ENCODE results near the gene NR3C2.

Gene NR3C2

DNA sequence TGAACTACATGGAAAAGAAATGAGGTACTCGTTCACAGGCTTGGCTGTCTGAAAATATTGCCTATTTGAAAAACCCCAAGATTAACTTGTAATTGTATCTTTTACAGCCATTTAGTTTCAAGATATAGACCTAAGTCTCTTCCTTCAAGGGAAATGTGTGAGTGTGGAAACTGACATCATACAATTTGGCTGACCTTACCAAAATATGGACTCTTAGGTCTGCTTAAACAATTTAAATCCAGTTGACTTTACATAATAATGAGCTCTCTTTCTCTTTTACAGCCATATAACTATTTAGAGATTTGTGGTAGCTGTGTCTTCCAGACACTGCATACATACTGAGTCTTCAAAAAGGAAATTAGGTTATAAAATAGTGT lies 186.9 kb downstream of the NR3C2 start:
- DNase-seq: no peak

DNA sequence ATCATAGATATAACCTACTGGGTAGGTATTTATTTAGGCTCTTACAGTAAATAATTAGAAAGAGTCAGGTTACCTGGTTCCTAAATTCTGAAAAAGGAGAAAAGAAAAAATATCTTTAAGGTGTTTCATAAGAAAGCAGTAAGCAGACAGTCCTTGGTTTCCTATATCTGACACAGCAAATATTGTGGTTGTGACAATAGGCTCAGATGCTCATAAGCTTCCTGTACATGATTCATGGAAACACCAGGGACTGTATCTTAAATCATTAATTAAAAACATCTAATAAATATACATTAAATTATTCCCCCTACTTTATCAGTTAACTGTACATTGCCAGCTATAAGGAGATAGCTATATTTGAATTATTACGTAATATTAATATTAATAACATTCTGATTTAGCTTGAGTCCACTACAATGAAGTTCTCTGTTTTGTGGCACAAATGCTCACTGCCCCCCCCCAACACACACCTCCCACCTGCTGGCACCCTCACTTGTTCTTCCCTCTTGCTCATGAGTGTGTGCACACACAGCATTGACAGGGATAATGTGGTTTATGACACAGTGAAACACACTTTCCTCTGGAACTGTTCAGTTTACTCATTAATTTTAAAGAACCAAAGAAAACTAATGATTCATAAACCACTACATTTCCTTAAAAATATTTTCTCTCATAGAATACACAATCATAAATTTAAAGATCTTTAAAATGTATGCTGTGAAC lies 187.4 kb downstream of the NR3C2 start:
- DNase-seq: no peak

DNA sequence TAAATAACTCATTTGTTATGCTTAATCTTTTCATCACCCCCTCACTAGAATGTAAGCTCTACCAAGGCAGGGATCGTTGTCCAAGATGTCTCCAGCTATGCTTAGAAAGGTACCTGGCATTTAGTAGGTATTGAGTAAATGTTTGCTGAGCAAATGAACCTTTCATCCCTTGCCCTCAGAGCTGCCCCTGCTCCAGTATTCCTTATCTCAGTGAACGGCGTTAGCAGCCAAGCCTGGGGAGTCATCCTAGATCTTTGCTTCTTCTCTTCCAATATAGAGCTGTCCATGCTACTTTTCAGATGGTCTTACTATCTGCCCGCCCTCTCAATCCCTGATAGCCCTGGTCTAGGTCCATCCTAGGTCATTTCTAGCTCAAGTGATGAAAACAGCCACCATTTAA lies 188.4 kb downstream of the NR3C2 start:
- DNase-seq: no peak

DNA sequence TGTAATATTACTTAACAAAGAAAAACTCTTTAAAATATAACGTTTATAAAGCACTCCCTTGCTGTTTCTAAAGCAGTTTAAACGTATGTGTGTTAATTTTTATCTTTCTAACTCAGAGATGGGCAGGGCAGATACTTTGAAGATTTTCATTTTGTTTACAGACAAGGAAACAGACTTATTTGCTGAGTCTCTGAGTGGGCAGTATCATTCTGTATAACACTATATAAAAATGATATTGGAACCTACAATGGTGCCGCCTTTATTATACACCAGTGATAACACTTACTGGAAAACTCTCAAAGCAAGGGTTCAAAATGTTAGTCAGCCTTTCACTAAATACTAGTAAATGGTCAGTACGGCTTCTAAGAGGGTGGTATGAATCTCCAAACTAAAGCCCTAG lies 193.4 kb downstream of the NR3C2 start:
- DNase-seq: no peak

DNA sequence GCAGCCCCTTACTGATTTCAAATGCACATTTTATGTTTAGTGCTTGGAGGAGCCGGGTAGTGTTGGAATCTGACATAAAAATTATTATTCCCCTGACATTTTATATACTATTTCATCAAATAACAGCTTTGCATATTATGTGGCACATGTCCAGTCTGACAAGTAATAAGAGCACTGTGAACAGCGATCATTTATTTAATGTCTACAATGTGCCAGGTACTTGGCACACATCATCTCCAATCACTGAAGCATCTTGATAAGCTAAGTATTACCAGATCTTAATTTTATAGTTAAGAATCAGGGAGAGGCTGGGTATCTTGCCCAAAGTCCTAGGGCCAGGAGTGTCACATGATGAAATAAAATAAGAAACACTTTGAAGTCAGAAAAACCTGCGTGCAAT lies 197.2 kb downstream of the NR3C2 start:
- no peak for DNase-seq

DNA sequence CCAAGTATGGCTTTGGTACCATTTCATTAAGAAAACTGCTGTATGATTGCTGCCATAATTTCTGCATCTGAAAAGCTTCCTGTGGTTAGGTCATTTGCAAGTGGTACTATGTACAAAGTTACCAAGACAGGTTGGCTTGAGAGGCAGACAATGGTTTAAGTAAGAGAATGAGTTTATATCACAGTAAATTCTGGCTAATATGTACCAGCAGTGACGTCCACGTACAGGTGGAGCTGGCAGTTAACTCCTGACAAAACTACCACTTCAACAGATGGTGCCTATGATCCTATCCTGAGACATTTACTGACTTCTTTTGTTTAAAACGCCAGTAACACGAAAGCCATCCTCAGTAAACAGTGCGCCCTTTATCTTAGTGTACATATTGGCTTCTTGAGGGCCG lies 198.4 kb downstream of the NR3C2 start:
- DNase-seq: no peak

DNA sequence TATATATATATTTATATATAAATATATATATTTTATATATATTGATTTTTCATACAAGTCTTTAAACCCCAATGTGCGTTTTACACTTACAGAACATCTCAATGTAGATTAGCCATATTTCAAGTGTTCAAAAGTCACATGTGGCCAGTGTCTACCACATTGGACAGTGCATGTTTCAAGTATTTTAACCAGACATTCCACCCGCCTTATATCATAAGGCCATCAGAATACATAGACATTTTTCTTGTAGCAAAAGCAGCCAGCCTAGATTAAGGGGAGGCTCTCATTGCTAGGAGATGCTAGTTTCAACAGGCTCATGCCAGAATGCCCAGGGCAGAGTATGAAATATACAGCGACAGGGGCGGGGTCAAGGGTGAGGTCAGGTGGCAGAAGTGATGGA lies 202.0 kb downstream of the NR3C2 start:
- no peak for DNase-seq

DNA sequence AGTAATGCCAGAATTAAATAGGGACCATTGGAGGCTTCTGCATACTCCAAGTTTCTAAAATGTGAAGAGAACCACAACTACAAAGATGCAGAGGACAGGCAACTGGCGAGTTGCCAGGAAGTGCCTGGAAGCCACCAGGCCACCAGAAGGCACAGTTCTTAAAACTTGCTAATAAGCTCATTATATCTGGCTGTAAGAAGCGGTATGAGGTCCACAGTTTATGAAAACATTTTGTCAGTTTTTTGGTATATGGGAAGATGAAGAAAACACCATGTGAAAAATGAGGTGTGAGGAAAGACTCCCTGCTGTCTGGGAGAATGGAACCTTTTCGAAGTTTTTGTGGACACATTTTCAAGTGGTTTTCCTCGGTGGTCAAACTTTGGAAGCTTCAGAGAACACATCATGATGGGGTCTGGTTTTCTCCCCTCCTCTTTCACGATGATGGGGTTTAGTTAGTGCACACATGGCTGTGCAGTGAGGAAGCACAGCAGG lies 202.7 kb downstream of the NR3C2 start:
- DNase-seq: no peak

DNA sequence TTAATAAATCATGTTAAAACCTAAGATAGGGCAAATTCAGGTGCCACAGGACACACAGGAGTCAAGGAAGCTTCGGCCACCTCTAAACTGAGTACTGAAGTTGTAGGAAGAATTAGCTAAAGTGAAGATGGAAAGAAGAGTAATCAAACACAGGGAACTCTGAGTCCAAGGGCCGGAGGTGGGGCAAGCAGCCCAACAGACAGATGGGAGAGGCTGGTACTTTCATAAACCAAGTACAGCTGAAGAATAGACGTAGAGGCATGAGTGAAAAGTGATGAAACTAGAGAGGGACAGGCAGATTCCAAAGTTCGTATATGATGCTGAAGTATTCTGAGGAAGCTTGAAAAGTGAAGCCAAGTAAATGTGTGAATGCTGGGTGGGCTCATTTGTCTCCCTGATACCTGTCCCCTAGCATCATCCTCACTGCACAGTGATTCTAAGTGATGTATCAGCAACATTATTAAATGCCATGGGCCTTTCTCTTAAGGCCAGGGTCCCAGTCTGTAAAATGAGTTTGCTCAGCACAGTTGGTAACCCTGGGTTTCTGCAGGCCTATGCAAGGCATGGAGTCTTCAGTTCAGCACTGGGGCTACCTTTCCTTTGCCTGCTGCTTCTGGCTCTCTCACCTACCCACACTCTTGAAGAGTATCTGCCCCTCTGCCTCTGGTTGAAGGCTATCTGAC lies 203.3 kb downstream of the NR3C2 start:
- DNase-seq: no peak

DNA sequence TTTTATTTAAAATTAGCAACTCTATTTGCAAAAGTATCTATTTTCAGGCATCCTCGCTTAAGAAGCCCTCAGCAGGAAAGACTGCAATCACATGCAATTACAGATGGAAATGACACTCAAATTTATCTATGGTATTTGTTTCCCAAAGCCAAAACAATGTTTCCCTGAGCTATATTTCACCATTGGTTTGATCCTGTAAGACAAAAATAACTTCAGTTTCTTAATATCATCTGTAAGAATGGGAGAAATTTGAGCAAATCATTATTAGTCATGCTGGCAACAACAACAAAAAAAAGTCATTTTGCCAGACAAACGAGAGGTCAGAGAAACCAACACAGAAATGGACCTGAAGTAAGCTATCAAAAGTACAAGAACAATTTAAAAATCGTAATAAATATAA lies 204.1 kb downstream of the NR3C2 start:
- no peak for DNase-seq

DNA sequence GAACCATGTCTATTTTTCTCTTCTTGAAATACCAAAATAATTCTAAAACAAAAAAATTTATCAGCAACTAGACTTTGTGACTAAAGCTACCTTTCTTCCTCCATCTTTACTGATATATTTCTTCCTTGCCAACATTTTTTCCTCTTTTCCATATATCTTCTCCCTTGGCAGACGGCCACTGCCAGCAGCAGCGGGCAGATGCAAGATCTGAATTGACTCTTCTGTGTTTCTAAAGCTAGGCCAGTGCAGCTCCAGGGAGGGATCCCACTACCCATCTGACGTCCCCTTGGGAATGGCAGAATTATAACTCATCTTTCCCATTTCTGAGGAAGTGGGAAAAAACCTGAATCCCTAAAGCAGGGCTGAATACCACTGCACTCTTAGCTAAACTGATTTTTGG lies 206.4 kb downstream of the NR3C2 start:
- DNase-seq: no peak

DNA sequence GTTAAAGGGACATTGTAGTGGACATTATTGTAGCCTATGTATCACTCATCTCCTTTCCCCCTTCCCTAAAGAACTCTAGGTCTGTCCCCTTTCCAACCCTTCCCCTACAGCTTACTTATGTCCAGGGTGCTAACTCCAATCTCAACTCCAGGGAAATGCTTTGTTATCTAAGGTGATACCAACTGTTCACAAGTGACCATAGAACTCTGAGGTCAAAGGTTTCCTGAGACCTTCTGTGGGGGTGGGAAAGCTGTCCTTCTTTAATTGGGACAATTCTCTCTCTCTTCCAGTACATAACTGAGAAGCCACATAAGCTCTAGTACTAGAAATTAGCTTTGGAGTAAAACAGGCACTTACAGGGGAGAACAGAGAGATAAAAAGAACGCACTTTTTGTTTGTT lies 212.4 kb downstream of the NR3C2 start:
- DNase-seq: no peak

DNA sequence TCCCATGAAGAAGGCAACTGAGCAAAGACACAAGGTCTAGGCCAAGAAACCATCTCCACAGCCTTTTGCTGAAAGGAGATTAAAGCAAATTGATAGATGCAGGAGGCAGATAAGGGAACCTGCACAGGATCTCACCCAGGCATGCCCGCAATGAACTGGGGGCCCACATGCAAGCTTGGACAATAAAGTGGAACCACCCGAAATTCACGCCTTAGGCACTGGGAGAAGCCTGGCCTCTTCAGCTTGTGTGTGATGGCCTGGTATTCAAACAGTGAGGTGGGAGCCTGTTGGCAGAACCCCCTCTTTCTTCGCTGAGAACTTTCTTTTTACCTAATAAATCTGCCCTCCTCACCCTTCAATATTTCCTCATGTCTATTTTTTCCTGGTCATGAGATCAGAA lies 213.2 kb downstream of the NR3C2 start:
- no peak for DNase-seq

DNA sequence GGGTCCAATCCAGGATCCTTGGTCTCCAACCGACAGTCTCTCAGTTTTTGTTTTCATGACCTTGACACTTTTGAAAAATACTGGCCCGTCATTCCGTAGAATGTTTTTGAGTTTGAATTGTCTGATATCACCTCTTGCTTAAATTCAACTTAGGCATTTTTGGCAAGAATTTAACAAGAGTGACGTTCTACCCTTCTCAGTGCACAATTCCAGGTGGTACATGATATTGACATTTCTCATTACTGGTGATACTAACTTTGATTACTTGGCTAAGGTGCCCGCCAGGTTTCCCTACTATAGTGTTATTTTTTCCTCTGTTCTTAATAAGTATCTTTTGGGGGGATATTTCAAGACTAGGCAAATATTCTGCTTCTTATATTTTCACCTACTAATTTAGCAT lies 215.1 kb downstream of the NR3C2 start:
- no peak for DNase-seq

DNA sequence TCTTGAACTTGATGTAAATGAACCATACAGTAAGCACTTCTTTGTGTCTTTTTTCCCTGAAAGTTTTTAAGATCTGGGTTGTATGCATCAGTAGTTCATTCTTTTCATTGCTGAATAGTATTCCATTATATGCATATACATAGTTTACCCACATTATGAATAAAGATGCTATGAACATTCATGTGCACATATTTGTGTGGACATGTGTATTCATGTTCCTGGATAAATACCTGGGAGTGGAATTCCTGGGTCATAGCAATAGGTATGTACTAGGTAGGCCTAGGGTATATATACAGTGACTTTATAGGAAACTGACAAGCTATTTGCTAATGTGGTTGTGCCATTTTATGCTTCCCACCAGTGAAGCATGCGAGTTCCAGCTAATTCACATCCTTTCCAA lies 215.9 kb downstream of the NR3C2 start:
- no peak for DNase-seq

DNA sequence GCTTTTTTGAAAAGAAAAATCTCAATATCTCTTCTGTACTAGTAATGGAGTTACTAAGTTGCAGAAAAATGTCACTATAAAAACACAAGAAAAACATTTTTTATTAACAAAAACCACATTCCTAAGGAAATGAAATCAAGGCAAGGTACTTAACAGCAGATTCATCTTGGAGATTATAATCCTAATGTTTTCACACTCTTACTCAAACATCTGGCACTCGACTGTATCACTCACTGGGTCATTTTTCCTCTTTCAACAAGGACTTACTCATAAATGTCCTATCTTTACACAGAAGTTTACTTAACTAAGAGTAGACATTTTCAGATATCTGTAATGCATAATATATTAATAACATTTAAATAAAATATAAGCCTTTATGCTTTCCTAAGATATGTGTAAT lies 216.6 kb downstream of the NR3C2 start:
- no peak for DNase-seq

DNA sequence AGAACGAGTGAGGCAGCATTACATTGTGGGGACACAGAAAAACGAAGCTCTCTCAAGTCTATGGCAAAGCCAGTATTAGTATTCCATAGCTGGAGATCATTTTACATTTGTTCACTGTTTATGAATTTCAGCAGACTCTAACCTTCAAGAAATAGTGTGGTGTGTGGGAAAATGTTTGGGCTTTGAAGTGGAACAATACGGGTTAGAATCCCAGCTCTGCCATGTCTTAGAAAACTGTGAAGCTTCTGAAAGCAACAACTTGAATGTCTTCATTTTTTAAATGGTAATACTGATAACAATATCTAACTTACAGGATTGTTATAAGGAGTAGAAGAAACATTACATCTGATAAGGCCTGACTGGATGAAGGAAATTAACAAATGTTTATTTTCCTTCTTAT lies 217.7 kb downstream of the NR3C2 start:
- no peak for DNase-seq

DNA sequence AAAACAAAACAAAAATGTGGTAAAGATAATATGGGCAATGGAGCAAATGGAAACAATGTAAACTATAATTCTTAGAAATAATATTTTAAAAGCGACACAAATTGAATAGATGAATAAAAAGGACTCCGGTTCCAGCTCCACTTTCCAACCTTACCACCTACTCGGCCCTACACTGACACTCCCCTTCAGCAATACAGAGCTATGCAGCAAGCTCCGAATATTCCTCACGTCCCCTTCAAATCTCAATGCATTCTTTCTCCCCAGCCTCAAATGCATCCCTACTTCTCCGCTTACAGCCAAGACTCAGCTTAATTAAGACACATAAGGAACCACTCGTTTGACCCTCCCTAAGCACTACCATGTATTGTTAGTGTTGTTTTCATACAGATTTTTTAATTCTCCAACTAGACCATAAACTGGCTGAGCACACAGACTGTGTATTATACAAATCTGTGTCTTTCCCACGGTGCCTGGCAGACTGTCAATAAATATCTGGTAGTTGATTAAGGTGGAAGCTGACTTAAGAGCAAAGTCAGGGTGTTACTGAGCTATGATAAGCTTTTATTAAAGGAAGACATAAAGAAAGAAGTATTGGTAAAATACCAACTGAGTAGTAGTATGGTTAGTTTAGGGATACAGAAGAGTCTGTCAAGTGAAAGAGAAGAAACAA lies 219.1 kb downstream of the NR3C2 start:
- DNase-seq: no peak

DNA sequence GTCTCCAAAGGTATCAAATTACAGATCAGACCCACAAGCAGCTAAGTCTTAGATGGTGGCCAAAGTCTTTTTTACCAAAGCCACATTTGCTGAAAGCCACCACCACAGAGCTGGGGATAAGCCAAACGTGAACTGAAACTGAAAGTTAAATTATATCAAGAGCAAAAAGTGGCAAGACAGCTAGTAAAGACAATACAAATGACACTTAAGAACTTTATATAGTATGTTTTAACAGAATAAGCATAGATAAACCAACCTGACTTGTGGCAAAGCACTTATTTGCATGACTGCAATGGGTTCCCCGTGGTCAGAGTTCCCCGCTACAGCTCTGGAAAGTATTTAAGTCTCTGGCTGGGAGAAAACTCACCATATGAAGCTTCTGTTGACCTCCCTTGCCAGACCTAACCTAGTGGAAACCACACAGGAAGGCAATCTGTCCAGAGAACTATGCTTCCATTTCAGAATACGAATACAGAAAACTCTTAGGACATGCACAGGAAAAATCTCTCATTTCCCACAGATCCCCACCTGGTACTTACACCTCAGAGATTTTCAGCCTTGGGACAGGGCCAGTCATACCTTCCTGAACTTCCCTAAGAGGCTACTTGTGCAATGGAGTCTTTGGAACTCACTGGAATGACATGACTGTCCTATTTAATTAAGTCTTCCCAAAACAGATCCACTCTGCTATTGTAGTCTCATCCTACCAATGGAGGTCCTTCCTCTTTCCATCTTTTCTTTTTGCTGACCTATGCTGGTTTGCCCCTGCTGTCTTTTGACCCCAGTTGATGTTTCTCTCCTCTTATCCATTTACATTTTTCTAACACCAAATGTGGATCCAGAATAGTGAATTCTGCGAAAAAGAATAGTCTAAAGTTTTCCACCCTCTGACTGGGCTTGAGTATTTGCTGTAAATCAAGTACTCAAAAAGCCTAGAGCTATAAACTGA lies 225.1 kb downstream of the NR3C2 start:
- no peak for DNase-seq

DNA sequence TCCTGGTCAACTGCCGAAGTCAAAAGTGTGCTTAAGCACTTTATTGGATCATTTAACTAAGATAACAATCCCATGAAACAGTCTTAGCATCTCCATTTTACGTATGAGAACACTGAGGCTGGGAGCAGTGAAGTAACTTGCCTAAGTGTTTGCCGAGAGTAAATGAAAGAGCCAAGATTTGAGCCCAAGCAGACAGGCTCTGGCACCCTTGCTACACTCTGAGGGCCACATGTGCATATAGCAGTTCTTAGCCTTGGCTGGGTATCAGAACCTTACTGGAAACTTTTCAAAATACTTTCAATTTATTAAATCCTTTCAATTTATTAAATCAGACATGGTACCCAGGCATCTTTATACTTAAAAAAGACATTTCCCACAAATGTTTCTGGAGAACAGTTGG lies 225.9 kb downstream of the NR3C2 start:
- no peak for DNase-seq

DNA sequence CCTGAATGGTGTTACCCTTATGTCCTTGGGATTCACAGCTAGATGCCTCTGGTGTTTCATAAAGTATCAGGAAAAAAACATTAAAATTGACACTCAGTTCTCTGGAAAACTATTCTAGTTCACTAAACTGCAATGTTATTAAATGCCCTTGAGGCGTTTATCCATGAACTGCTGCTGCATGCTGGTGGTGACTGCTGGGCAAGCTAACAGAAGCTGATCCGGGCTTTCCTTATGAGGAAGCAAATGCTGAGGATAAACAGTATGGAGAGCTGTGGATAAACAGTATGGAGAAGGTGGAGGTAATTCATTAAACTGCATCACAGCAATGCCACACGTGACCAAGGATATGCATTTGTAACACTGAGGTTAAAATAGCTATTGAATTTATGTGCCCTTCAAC lies 227.0 kb downstream of the NR3C2 start:
- no peak for DNase-seq

DNA sequence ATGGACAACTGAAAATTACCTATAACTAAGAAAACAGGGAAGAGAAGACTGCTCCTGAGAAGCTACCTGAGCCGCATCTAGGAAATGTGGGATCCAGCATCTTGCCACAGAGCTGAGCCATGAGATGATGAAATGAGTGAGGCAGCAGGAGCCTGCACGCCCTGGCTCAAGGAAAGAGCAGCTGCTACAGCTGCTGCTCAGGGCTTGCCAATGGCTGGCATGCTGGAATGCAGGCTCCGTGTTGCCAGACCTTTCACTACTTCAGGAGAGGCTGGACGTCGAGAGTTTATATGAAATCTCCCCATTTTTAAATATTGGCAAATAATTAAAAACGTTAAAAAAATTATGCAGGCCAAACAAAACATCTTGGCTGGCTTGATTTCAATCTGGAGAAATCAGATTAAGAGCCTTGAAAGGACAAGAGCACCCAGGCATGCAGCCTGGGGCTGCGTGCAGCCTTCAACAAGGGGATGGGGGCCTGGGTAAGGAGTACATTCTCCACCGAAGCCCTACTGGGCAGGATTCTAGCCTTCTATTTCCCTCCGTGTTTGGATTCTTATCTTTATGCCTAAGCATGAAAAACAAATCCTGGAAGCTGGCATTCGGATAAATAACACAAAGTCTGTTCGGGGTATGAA lies 227.6 kb downstream of the NR3C2 start:
- no peak for DNase-seq

DNA sequence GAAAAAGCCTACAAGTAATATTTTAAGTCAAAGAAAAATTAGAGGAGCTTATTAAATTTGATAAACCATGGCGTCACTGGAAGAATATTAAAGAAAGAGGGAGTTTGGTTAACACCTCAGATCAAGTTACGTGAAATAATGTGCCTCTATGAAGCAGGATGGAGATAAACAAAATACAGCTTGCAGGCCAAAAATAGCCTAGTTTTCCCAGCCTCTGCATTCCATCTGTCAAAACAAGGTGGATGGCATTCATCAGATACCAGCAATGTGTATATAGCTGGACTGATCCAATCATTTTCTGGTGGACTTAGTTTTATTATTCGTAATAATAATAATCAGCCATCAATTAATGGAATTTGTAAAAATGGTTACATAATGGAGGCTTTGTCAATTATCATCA lies 230.7 kb downstream of the NR3C2 start:
- no peak for DNase-seq

Data from NCI-H2227 treated with DMSO at 0.1 percent for 48 hours (cell line).